Vagina (tissue), 2 donors: ENCODE measurements around the gene TSC22D1. TPM values are rescaled to one million over a fixed set of nuclear protein-coding genes. Genes with fewer than 3 reads are reported as not detected.

Experiments
- DNase-seq, 2 donors: peaks; one replicate each; pipeline ENCODE4 v3.0.0-alpha.2; 2017; ENCODE audit errors: extremely low spot score in 2 of 2
- H3K27ac ChIP-seq: fragments of 200-600 bp; sonication (generic); one replicate; pipeline ENCODE4 v1.5.1; 2019
- H3K27me3 ChIP-seq: fragments of 200-600 bp; sonication (generic); one replicate; pipeline ENCODE4 v1.5.1; 2019
- H3K36me3 ChIP-seq, 2 donors: fragments of 200-600 bp; sonication (generic); one replicate each; pipeline ENCODE4 v1.5.1; 2017 to 2019
- H3K4me1 ChIP-seq: fragments of 200-600 bp; sonication (generic); one replicate; pipeline ENCODE4 v1.5.1; 2019
- H3K4me3 ChIP-seq, 2 donors: fragments of 200-600 bp; sonication (generic); 1 replicate in 1 of 2; 2 replicates in 1 of 2; pipeline ENCODE4 v1.5.1; 2016 to 2019
- H3K9me3 ChIP-seq: fragments of 200-600 bp; sonication (generic); one replicate; pipeline ENCODE4 v1.5.1; 2019
- CTCF ChIP-seq, 3 experiments: fragments of 450-650 bp in 2 of 3; fragments of 200-600 bp in 1 of 3; sonication (generic) in 1 of 3; IDR thresholded peaks; one replicate each; pipeline ENCODE4 v1.5.1; 2017 to 2019; ENCODE audit warnings: antibody characterized with exemption in 3 of 3, mild to moderate bottlenecking in 2 of 3, moderate library complexity in 2 of 3
- POLR2A ChIP-seq, 2 donors: fragments of 450-650 bp; IDR thresholded peaks; one replicate each; pipeline ENCODE4 v1.6.1; 2017; ENCODE audit warnings: antibody characterized with exemption in 2 of 2, mild to moderate bottlenecking in 2 of 2, moderate library complexity in 2 of 2
- POLR2AphosphoS5 ChIP-seq, 2 donors: sonication (generic); formaldehyde crosslinking; IDR thresholded peaks; one replicate each; pipeline ENCODE4 v1.9.0; 2017; ENCODE audit warnings: antibody characterized with exemption in 2 of 2, mild to moderate bottlenecking in 2 of 2, low read depth in 1 of 2; ENCODE audit not compliant: insufficient read depth in 1 of 2
- intact Hi-C: fragments of 100-400 bp; cut with DNase I; formaldehyde crosslinking; loops from one replicate; pipeline ENCODE4 v1.15.1; 2023
- total RNA-seq: library from RNA; depleted of rRNA; stranded (reverse); fragments of >200 nt; gene quantifications from one replicate; pipeline ENCODE4 v1.2.3, GENCODE V29; 2016

TSC22D1 gene
- total RNA-seq, 1 donor from 2014 or later = 117 TPM

DNA sequence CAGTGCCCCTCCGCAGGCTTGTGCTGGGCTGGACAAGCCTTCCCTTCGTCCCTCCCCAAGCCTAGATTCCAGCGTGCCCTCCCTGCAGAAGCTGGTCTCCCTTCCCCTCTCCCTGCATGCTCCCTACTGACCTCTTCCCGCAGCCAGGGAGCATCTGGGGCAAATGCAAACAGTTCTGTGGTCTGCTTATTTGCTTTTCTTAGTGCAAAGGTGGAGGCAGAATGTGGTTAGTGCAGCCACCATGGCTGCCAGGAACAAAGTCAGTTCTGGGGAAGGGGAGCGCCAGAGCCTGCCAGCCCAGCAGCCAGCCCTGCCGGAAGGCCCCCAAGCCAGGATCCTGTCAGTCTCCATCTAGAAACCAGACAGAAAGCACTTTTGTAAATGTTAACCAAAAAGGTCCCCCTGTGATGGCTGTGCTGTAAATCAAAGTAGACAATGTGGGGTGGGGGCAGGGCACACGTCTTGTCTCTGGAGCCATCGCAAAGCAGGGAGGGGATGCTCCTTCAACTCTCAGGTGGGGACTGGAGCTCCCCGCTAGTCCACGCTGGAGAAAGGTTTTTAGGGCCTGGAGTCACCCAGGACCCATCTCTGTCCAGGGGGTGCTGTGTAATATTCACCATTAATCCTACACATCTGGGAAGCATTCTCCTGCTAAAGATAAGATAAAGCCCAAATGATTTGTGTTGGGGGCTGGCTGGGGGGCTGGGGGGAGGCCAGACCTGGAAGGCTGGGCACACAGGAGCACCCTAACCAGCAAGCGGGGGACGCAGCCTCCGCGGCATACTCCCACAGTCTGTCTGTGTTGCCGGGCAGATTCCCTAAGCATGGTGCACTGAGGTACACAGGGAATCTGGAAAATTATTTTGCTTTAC lies 171.6 kb downstream of the TSC22D1 start:
- TF ChIP-seq CTCF (IDR thresholded peaks at IDR 0.05) (no peak), POLR2A (IDR thresholded peaks at IDR 0.05) (no peak), POLR2AphosphoS5 (IDR thresholded peaks at IDR 0.05; ENCODE audit: insufficient read depth in 1 of 2, low read depth in 1 of 2) (no peak)
- no peak for DNase-seq
- intact Hi-C loops = no loop called here
- Histone ChIP-seq H3K4me3 (no peak overlapping the region), H3K4me1 (peaks cover 12% of the 10 kb centered on the region), H3K9me3 (no peaks in the 10 kb centered on the region), H3K36me3 (no peaks in the 10 kb centered on the region), H3K27ac (no peak overlapping the region), H3K27me3 (no peaks in the 10 kb centered on the region)

DNA sequence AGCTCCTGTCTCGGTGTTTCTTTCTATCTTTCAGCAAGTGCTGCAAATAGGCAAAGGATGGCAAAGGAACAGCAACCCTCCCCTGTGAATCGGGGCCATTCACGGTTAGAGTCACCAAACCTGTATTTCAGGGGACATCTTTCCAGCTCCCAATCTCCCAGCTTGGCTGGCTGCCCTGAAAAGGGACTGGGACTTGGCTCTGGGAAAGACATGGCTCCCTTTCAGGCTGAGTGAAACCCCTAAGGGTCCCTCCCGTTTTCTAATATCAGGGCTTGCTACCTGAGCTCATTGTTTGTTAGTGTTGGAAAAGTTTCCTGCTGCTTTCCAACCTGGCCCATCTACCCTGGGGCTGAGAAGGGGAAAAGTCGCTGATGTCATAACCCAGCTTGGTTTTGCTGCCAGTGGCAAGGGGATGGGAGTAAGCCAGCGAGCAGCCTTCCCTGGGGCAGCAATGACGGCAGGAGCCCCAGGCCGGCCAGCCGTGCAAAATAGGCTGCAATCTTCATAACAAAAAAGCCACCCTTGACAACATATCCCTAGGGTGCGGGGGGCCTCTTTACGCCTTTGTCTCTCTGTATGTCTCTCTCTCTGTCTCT lies 172.6 kb downstream of the TSC22D1 start:
- DNase-seq = no peak
- intact Hi-C loops = no loop called here

DNA sequence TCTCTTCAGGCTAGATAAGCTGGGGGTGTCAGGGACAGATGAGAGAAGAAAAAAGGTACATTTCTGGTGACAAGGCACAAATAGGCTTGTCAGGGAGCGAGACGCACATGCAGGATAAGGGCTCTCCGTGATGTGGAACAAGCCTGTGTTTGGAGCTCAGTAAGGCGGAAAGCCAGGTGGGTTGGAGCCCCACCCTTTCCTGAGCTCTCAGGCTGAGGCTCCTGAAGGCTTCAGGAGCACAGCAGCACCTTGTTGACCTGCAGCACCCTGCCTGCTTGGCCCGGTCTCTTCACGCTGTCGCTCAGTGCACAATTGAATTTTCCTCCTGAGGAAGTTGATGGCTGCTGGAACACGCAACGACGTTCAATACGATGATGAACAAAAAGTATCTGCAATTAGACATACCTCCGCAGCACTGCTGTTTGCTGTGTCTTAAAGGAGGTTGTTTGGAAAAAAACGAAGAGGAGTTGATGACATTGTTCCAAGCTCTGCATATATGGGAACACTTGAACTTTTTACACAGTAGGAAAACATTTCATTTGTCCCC lies 173.2 kb downstream of the TSC22D1 start:
- peaks cover 12% of the 10 kb centered on the region for H3K4me1 ChIP-seq
- H3K27ac ChIP-seq = no peak overlapping the region
- DNase-seq = no peak
- intact Hi-C loops = no loop called here
- no peaks in the 10 kb centered on the region for H3K27me3 ChIP-seq
- H3K9me3 ChIP-seq = no peaks in the 10 kb centered on the region
- H3K4me3 ChIP-seq = no peak overlapping the region
- no peaks in the 10 kb centered on the region for H3K36me3 ChIP-seq
- TF ChIP-seq POLR2AphosphoS5 (IDR thresholded peaks at IDR 0.05; ENCODE audit: insufficient read depth in 1 of 2, low read depth in 1 of 2) = no peak
- TF ChIP-seq POLR2A (IDR thresholded peaks at IDR 0.05) = no peak
- no peak for TF ChIP-seq CTCF (IDR thresholded peaks at IDR 0.05)

More for the DNA sequence above, 172.6 kb downstream of the TSC22D1 start:
- H3K4me3 ChIP-seq = no peak overlapping the region
- no peaks in the 10 kb centered on the region for H3K27me3 ChIP-seq
- H3K4me1 ChIP-seq = peaks cover 12% of the 10 kb centered on the region
- H3K36me3 ChIP-seq = no peaks in the 10 kb centered on the region
- TF ChIP-seq CTCF (IDR thresholded peaks at IDR 0.05) (no peak), POLR2A (IDR thresholded peaks at IDR 0.05) (no peak), POLR2AphosphoS5 (IDR thresholded peaks at IDR 0.05; ENCODE audit: insufficient read depth in 1 of 2, low read depth in 1 of 2) (no peak)
- no peaks in the 10 kb centered on the region for H3K9me3 ChIP-seq
- no peak overlapping the region for H3K27ac ChIP-seq

- TF ChIP-seq CTCF (IDR thresholded peaks at IDR 0.05) = no peak
- no peak for TF ChIP-seq POLR2AphosphoS5 (IDR thresholded peaks at IDR 0.05; ENCODE audit: insufficient read depth in 1 of 2, low read depth in 1 of 2)
- TF ChIP-seq POLR2A (IDR thresholded peaks at IDR 0.05) = no peak
- Histone ChIP-seq H3K9me3 (no peaks in the 10 kb centered on the region), H3K4me3 (no peak overlapping the region), H3K27me3 (no peaks in the 10 kb centered on the region), H3K36me3 (no peaks in the 10 kb centered on the region), H3K4me1 (peaks cover 17% of the 10 kb centered on the region), H3K27ac (no peak overlapping the region)
- intact Hi-C loops = no loop called here
- DNase-seq = no peak
These were observed 174.6 kb downstream of the TSC22D1 start for GRCh38 chr13:44401577-44401976.
